ENCODE results near the gene SUSD1.

SUSD1 gene

DNA sequence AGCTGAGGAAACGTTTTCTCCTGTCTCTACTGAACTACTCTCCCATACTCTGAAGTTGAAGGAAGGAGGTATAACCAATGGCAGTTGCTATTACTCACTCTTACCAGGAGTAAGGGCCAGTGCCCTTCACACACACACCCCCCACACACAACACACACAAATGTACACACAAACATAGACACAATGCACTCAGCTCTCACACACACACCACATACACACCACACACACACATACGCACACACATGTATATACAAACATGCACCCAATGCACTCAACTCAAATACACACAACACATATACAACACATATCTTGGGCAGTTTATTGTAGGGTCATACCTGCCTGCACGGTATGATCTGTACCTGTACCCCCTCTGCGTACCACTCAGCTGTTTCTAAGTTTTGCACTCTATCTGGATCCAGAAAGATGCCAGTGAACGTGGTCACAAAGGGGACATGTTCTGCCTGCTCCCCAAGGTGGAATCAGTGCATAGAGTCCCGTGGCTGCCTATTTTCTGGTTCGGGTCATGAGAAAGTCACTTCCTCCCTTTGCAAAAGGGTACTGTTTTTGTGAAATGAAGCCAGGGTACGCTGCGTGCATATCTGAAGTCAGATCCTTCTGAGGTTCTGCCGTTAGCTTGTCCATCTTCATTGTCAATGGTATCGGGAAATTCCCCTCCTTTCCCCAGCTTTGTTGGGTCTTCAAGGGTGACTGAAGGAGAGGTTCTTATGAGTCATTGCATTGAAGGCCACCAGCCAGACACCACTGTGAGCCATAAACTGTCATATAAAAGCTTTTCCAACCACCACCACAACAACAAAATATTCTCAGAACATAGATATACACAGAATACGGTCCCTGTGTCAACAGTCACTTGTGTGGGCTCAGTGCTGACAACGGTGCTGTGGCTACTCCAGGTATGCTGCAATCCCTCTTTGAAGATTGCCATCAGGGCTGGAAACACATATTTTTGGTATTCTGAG is 146.6 kb downstream of the SUSD1 start:
- Histone ChIP-seq H3K4me3 (ENCODE audit: low read depth, low read length) (no peak overlapping the region), H3K27me3 (no peaks in the 10 kb centered on the region), H3K4me1 (no peaks in the 10 kb centered on the region), H3K36me3 (no peaks in the 10 kb centered on the region), H3K9me3 (no peaks in the 10 kb centered on the region)
- TF ChIP-seq, protein P1, sequence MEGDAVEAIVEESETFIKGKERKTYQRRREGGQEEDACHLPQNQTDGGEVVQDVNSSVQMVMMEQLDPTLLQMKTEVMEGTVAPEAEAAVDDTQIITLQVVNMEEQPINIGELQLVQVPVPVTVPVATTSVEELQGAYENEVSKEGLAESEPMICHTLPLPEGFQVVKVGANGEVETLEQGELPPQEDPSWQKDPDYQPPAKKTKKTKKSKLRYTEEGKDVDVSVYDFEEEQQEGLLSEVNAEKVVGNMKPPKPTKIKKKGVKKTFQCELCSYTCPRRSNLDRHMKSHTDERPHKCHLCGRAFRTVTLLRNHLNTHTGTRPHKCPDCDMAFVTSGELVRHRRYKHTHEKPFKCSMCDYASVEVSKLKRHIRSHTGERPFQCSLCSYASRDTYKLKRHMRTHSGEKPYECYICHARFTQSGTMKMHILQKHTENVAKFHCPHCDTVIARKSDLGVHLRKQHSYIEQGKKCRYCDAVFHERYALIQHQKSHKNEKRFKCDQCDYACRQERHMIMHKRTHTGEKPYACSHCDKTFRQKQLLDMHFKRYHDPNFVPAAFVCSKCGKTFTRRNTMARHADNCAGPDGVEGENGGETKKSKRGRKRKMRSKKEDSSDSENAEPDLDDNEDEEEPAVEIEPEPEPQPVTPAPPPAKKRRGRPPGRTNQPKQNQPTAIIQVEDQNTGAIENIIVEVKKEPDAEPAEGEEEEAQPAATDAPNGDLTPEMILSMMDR (IDR thresholded peaks at IDR 0.05; ENCODE audit: low read depth, low read length) = no peak
- no peak for DNase-seq

DNA sequence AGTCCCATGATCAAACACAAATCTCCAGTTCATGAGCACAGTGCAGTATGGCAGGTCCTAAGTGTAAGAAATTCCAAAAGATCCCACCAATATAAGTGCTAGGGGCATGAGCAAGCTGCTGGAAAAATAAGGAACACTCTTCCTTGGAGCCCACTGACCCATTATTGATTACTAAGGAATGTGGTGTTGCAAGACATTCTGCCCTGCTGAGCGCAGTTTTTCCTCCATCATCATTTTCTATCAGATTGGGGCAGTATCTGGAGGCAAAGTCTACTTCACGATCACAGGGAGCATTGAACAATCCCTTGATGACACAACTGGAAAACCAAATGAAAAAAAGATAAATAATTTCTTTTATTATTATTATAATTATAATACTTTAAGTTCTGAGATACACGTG is 149.2 kb downstream of the SUSD1 start:
- Histone ChIP-seq H3K27me3 (no peaks in the 10 kb centered on the region), H3K4me3 (ENCODE audit: low read depth, low read length) (no peak overlapping the region), H3K9me3 (no peaks in the 10 kb centered on the region), H3K36me3 (no peaks in the 10 kb centered on the region), H3K4me1 (no peaks in the 10 kb centered on the region)
- no peak for DNase-seq
- TF ChIP-seq, protein P1 (IDR thresholded peaks at IDR 0.05; ENCODE audit: low read depth, low read length) = no peak

DNA sequence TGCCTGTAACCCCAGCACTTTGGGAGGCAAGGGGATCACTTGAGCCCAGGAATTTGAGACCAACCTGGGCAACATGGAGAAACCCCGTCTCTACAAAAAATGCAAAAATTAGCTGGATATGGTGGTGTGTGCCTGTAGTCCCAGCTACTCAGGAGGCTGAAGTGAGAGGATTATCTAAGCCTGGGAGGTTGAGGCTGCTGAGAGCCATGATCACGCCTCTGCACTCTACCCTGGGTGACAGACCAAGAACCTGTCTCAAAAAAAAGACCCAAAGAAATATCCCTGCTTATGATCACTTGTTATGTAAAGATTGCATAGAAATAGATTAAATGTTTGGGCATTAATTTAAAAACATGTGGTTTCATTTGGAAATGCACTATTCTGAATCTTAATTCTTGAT is 153.4 kb downstream of the SUSD1 start:
- TF ChIP-seq, protein P1 (IDR thresholded peaks at IDR 0.05; ENCODE audit: low read depth, low read length) = no peak
- no peak for DNase-seq
- H3K9me3 ChIP-seq = no peaks in the 10 kb centered on the region
- no peak overlapping the region for H3K4me3 ChIP-seq (ENCODE audit: low read depth, low read length)
- H3K27me3 ChIP-seq = no peaks in the 10 kb centered on the region
- no peaks in the 10 kb centered on the region for H3K4me1 ChIP-seq
- no peaks in the 10 kb centered on the region for H3K36me3 ChIP-seq

DNA sequence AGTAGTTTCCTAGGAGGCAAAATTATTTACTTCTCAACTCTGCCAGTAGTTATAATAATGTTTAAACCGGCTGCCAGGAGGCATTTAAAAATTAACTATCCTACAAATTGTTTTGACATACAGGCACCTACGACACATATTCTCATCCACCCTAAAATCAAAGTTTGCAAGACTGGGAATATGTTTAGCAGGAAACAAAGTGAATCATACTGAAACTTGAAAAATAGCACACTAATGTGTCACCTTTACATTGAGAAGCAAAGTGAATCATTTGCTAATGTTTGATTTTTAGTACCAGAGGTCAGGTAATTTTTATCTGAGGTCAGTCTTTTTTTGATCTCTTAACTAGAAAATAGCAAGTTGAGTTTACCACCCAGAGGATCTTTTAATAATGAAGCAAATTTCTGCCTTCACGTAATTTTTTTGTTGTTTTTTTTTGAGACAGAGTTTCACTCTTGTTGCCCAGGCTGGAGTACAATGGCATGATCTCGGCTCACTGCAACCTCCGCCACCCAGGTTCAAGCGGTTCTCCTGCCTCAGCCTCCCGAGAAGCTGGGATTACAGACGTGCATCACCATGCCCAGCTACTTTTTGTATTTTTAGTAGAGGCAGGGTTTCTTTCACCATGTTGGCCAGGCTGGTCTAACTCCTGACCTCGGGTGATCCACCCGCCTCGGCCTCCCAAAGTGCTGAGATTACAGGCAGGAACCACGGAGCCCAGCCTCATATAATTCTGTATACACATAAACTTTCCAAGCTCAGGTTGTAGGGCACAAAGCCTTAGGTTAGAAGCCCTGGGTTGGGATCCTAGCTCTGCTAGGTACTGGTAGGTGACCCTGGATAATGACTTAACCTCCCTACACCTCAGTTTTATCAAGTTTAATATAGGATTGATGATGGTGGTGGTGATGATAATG is 154.2 kb downstream of the SUSD1 start:
- H3K36me3 ChIP-seq = no peaks in the 10 kb centered on the region
- H3K4me1 ChIP-seq = no peaks in the 10 kb centered on the region
- TF ChIP-seq, protein P1 (IDR thresholded peaks at IDR 0.05; ENCODE audit: low read depth, low read length) = no peak
- H3K4me3 ChIP-seq (ENCODE audit: low read depth, low read length) = no peak overlapping the region
- H3K27me3 ChIP-seq = no peaks in the 10 kb centered on the region
- H3K9me3 ChIP-seq = no peaks in the 10 kb centered on the region
- no peak for DNase-seq

DNA sequence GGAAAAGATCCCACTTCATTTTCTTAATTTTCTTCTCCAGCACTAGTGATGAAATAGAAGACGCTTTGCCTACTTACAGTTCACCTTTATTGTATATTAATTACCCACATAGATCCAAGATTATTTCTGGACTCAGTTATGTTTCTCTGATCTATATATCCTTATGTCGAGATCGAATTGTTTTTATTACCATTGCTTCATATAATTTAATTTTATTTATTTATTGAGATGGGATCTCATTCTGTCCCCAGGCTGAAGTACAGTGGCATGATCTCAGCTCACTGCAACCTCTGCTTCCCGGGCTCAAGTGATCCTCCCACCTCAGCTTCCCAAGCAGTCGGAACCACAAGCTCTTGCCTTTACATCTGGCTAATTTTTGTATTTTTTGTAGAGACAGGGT is 157.2 kb downstream of the SUSD1 start:
- Histone ChIP-seq H3K4me3 (ENCODE audit: low read depth, low read length) (no peak overlapping the region), H3K9me3 (no peaks in the 10 kb centered on the region), H3K36me3 (no peaks in the 10 kb centered on the region), H3K27me3 (no peaks in the 10 kb centered on the region), H3K4me1 (no peaks in the 10 kb centered on the region)
- TF ChIP-seq, protein P1 (IDR thresholded peaks at IDR 0.05; ENCODE audit: low read depth, low read length) = no peak
- DNase-seq = no peak
